ENCODE measurements around the gene MARF1.
"Not testable (repeated sequence)": the region's sequence is repeated elsewhere in the genome, so short reads cannot be mapped to it uniquely, and the experiment has no call there.

MARF1 gene

GRCh38 chr16:15572329-15573001, 70.5 kb downstream of the MARF1 start:
- DNase-seq (ENCODE audit: low read depth in 3 of 3), result peak in 1 of 3 experiments; percentile 7

GRCh38 chr16:15571557-15571956, 71.4 kb downstream of the MARF1 start:
- DNase-seq (ENCODE audit: low read depth in 3 of 3), result no peak

GRCh38 chr16:15570666-15571065, 72.3 kb downstream of the MARF1 start:
- DNase-seq (ENCODE audit: low read depth in 3 of 3), result not testable (repeated sequence)

GRCh38 chr16:15567823-15568222, 75.1 kb downstream of the MARF1 start:
- no peak for DNase-seq (ENCODE audit: low read depth in 3 of 3)

GRCh38 chr16:15566095-15566494, 76.9 kb downstream of the MARF1 start:
- no peak for DNase-seq (ENCODE audit: low read depth in 3 of 3)

- DNase-seq (ENCODE audit: low read depth in 3 of 3), result no peak
Observed at GRCh38 chr16:15564604-15565339, 78.2 kb downstream of the MARF1 start.

- DNase-seq (ENCODE audit: low read depth in 3 of 3), result no peak
Observed at GRCh38 chr16:15559176-15559575, 83.8 kb downstream of the MARF1 start.

- DNase-seq (ENCODE audit: low read depth in 3 of 3), result no peak
Observed at GRCh38 chr16:15557258-15557657, 85.7 kb downstream of the MARF1 start.

GRCh38 chr16:15556130-15556529, 86.8 kb downstream of the MARF1 start:
- DNase-seq (ENCODE audit: low read depth in 3 of 3), result no peak

GRCh38 chr16:15553313-15554088, 89.5 kb downstream of the MARF1 start:
- peak in 1 of 3 experiments; percentile 12 for DNase-seq (ENCODE audit: low read depth in 3 of 3)

GRCh38 chr16:15552507-15552906, 90.4 kb downstream of the MARF1 start:
- no peak for DNase-seq (ENCODE audit: low read depth in 3 of 3)

- DNase-seq (ENCODE audit: low read depth in 3 of 3), result no peak
Observed at GRCh38 chr16:15548482-15548891, 94.5 kb downstream of the MARF1 start.

GRCh38 chr16:15547768-15548096, 95.2 kb downstream of the MARF1 start:
- no peak for DNase-seq (ENCODE audit: low read depth in 3 of 3)

GRCh38 chr16:15547072-15547767, 95.7 kb downstream of the MARF1 start:
- DNase-seq (ENCODE audit: low read depth in 3 of 3), result not testable (repeated sequence)

- DNase-seq (ENCODE audit: low read depth in 3 of 3), result no peak
Observed at GRCh38 chr16:15545544-15545943, 97.4 kb downstream of the MARF1 start.

GRCh38 chr16:15544405-15544804, 98.5 kb downstream of the MARF1 start:
- DNase-seq (ENCODE audit: low read depth in 3 of 3), result no peak

Measured in stimulated activated CD4-positive, alpha-beta T cell treated with anti-CD3 and anti-CD28 coated beads, TNF-alpha, amount 100 ng/mL, for 24 hours (primary cell).